ENCODE data around the gene TRPM3. TPM values are rescaled to one million over a fixed set of nuclear protein-coding genes. Genes with fewer than 3 reads are reported as not detected.

The TRPM3 gene
- total and polyA plus RNA-seq, 2 of the 8 experiments (the other 6 are each of a cell fraction or from before 2014, with no cell fraction given): 2.4 to 10.9 TPM

DNA sequence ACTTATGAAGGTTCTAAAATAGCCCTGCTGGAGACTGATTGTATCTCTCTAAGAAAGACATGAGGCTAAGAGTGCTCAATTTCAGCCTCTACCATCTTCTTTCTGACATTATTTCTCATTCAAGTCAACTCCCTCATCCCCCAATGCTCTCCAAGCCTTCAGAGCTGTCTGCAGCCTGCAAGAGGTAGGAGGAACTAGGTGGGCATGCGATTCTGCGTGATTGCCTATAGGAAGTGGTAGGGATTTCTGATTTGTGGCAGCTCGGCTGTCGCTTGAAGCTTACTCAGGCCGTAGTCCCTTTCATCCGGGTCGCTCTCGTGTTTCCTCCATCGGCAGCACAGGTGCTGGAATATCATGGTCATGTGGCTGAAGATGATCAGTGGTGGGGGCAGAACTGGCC is 568.9 kb downstream of the TRPM3 start (continued):
- TF ChIP-seq, protein P1, sequence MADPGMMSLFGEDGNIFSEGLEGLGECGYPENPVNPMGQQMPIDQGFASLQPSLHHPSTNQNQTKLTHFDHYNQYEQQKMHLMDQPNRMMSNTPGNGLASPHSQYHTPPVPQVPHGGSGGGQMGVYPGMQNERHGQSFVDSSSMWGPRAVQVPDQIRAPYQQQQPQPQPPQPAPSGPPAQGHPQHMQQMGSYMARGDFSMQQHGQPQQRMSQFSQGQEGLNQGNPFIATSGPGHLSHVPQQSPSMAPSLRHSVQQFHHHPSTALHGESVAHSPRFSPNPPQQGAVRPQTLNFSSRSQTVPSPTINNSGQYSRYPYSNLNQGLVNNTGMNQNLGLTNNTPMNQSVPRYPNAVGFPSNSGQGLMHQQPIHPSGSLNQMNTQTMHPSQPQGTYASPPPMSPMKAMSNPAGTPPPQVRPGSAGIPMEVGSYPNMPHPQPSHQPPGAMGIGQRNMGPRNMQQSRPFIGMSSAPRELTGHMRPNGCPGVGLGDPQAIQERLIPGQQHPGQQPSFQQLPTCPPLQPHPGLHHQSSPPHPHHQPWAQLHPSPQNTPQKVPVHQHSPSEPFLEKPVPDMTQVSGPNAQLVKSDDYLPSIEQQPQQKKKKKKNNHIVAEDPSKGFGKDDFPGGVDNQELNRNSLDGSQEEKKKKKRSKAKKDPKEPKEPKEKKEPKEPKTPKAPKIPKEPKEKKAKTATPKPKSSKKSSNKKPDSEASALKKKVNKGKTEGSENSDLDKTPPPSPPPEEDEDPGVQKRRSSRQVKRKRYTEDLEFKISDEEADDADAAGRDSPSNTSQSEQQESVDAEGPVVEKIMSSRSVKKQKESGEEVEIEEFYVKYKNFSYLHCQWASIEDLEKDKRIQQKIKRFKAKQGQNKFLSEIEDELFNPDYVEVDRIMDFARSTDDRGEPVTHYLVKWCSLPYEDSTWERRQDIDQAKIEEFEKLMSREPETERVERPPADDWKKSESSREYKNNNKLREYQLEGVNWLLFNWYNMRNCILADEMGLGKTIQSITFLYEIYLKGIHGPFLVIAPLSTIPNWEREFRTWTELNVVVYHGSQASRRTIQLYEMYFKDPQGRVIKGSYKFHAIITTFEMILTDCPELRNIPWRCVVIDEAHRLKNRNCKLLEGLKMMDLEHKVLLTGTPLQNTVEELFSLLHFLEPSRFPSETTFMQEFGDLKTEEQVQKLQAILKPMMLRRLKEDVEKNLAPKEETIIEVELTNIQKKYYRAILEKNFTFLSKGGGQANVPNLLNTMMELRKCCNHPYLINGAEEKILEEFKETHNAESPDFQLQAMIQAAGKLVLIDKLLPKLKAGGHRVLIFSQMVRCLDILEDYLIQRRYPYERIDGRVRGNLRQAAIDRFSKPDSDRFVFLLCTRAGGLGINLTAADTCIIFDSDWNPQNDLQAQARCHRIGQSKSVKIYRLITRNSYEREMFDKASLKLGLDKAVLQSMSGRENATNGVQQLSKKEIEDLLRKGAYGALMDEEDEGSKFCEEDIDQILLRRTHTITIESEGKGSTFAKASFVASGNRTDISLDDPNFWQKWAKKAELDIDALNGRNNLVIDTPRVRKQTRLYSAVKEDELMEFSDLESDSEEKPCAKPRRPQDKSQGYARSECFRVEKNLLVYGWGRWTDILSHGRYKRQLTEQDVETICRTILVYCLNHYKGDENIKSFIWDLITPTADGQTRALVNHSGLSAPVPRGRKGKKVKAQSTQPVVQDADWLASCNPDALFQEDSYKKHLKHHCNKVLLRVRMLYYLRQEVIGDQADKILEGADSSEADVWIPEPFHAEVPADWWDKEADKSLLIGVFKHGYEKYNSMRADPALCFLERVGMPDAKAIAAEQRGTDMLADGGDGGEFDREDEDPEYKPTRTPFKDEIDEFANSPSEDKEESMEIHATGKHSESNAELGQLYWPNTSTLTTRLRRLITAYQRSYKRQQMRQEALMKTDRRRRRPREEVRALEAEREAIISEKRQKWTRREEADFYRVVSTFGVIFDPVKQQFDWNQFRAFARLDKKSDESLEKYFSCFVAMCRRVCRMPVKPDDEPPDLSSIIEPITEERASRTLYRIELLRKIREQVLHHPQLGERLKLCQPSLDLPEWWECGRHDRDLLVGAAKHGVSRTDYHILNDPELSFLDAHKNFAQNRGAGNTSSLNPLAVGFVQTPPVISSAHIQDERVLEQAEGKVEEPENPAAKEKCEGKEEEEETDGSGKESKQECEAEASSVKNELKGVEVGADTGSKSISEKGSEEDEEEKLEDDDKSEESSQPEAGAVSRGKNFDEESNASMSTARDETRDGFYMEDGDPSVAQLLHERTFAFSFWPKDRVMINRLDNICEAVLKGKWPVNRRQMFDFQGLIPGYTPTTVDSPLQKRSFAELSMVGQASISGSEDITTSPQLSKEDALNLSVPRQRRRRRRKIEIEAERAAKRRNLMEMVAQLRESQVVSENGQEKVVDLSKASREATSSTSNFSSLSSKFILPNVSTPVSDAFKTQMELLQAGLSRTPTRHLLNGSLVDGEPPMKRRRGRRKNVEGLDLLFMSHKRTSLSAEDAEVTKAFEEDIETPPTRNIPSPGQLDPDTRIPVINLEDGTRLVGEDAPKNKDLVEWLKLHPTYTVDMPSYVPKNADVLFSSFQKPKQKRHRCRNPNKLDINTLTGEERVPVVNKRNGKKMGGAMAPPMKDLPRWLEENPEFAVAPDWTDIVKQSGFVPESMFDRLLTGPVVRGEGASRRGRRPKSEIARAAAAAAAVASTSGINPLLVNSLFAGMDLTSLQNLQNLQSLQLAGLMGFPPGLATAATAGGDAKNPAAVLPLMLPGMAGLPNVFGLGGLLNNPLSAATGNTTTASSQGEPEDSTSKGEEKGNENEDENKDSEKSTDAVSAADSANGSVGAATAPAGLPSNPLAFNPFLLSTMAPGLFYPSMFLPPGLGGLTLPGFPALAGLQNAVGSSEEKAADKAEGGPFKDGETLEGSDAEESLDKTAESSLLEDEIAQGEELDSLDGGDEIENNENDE (IDR thresholded peaks at IDR 0.05; ENCODE audit: insufficient replicate concordance, low read length): no peak
- TF ChIP-seq CTBP2 (IDR thresholded peaks at IDR 0.05; ENCODE audit: borderline replicate concordance, insufficient read depth, insufficient read length, low read length) (no peak), BCL11A (IDR thresholded peaks at IDR 0.05; ENCODE audit: low read depth in 2 of 2, low read length in 2 of 2) (no peak), SIX5 (IDR thresholded peaks at IDR 0.05; ENCODE audit: low read depth, low read length) (no peak), CBX5 (IDR thresholded peaks at IDR 0.05; ENCODE audit: low read depth, low read length) (no peak), HDAC2 (IDR thresholded peaks at IDR 0.05; ENCODE audit: borderline replicate concordance in 1 of 2, low read depth in 2 of 2, low read length in 2 of 2) (no peak), HDAC6 (IDR thresholded peaks at IDR 0.05; ENCODE audit: low read depth, low read length) (no peak), CEBPB (IDR thresholded peaks at IDR 0.05; ENCODE audit: low read depth, low read length) (no peak)
- TF ChIP-seq, protein P2, sequence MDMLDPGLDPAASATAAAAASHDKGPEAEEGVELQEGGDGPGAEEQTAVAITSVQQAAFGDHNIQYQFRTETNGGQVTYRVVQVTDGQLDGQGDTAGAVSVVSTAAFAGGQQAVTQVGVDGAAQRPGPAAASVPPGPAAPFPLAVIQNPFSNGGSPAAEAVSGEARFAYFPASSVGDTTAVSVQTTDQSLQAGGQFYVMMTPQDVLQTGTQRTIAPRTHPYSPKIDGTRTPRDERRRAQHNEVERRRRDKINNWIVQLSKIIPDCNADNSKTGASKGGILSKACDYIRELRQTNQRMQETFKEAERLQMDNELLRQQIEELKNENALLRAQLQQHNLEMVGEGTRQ (IDR thresholded peaks at IDR 0.05; ENCODE audit: low read length): no peak

Measured in H1 (cell line).